Measurements from ENCODE around the gene C1orf167.

The C1orf167 gene

DNA sequence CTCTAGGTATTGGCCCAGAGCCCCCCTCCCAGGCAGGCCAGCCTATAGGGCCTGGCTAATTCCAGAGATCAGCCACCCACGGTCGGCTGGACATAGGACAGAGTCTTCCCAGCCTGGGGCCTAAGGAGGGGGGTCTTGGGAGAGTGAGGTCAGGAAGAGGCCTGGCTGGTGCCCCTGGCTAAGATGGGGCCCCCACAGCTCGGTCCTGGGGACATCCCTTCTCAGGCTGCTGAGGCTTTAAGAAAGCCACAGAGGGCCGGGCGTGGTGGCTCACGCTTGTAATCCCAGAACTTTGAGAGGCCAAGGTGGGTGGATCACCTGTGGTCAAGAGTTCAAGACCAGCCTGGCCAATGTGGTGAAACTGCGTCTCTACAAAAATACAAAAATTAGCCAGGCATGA lies 2.5 kb downstream of the C1orf167 start:
- DNase-seq (ENCODE audit: low read depth) = no peak

DNA sequence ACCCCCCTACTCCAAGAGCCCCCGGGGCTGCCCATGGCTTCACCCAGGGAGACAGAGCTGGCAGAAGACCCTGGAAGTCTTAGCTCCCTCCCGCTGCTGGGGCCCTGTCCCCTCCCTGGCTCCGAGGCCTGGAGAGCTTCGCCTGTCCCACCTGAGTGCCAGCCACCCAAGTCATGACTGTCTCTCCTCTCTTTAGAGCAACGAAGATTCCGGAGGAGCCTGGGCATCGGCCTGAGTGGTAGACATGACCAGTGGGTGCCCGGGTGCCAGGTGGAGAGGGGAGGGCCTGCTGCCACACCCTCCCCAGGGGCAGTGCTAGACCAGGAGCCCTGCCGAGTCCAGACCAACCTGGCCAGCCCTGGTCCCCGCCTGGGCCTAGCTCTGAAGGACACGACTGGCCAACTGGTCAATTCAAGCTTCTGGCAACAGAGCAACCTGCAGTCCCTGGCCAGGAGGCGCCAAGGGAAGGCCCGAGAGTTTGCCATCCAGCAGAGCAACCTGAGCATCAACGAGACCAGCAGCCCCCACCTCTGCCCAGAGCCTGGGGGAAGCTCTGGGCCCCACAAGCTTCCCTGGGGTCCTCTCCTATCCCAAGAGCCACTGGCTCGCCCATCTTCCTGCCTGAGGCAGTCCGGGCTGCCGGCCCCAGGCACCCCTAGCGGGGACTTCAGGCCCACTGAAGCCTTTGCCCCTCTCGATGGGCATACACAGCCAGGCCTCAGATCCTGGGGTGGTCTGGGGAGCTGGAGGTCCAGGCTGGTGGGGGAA lies 3.9 kb downstream of the C1orf167 start:
- no peak for DNase-seq (ENCODE audit: low read depth)

DNA sequence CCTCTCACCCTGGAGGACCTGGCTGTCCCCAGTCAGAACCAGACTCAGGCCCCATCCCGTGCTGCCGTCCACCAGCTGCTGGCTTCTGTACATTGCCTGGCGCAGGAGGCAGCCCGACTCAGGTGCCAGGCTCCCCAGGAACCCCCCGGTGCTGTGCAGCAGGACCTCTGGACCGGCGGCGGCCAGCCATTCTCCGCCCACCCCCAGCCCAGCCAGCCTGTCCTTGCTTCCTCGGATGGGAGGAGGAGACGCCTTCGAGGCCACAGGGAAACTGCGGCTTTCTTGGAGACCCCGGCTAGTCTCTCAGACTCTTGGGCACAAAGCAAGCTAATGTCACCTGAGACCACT lies 4.4 kb downstream of the C1orf167 start:
- DNase-seq (ENCODE audit: low read depth) = no peak

DNA sequence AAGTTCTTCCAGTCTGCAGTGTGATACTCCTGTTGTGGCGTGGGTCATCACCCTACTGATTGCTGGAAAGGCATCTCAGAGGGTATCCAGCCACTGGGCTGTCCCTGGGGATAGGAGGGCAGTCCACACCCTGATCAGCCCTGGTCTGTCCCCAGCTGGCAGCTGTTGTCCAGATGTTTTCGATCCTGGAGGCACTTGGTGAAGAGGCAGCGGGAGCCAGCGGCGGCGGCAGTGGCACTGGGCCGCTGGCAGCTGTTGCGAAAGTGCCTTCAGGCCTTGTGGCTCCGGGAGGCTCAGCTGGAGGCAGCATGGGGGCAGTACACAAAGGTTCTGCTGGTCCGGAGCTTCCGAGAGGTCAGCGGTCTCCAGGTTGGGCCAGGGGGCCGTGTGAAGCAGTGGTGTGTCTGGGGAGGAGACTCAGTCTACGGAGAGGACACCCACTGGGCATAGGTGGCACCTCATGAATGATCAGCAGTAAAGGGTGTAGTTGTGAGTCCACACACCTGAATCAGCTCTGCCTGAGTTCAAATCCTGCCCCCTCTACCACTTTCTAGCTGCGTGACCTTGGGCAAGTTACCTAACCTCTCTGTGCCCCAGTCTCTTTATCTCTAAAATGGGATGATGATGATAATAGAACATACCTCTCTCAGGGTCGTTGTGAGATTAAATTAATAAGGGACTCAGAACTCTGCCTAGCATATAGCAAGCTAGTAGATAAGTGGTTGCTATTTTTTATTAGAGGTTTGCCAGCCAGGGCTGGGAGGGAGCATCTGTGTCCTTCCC lies 6.1 kb downstream of the C1orf167 start:
- DNase-seq (ENCODE audit: low read depth) = no peak

DNA sequence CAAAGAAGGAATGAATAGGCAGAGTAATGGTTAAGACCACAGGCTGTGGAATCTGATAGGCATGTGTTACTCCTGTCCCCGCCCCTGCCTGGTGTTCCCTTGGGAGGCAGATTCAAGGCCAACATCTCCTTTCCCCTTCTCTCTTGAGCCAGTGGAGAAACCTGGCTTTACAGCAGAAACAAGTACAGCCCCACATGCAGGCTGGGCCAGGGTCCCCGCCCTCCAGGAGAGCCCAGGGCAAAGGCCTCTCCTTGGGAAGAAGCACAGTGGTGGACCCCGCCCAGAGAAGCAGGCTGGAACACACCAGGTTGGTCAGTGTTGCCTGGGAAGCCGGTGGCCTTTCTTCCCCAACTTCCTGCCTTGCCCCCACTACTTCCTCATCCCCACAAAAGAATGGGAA lies 6.8 kb downstream of the C1orf167 start:
- no peak for DNase-seq (ENCODE audit: low read depth)

DNA sequence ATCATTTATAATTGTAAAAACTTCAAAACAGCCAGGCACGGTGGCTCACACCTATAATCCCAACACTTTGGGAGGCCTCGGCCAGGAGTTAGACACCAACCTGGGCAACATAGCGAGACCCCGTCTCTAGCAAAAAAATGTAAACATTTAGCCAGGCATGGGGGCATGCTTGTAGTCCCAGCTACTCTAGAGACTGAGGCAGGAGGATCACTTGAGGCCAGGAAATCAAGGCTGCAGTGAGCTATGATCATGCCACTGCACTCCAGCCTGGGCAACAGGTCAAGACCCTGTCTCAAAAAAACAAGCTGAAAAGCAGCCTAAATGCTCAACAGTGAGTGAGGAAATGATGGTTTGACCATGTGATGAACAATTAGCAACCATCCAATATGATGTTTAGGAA lies 7.3 kb downstream of the C1orf167 start:
- no peak for DNase-seq (ENCODE audit: low read depth)

DNA sequence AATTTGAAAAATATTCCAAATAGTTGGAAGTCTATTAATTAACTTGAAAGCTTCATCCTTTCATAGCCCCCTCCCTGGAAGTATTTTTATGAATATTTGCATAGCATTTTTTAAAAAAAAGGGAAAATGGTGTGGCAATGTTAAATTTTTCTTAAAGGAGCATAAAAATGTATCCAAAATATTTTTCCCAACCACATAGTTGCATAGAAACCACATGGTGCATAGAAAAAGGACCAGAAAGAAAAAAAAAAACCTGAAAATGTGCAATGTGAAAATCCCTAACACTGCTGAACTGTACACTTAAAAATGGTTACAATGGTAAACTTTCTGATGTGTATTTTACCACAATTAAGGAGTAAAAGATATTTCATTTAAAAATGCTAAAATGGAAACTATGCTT lies 8.0 kb downstream of the C1orf167 start:
- no peak for DNase-seq (ENCODE audit: low read depth)

DNA sequence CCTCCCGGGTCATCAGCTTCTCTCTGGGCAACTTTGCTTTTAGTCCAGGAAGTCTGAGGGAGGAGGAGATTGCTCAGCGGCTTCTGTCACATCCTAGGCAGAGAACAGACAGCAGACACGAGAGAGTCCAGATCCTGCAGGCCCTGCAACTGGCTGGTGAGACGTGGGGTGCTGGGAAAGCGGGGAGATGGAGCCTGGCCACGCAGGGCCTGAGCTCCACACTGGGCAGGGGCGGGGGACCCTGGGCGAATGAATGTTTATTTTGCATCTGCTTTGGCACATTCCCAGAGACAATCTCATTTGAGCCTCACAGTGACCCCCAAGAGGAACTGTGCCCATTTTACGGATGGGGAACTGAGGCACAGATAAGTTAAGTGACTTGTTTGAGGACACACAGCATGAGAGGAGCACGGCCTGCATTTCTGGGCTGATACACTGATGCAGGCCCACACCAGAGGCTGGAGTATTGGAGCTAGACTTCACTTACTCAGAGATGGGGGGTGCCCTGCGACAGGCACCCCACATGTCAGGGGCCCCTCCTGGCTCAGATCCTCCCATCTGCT lies 9.6 kb downstream of the C1orf167 start:
- no peak for DNase-seq (ENCODE audit: low read depth)

DNA sequence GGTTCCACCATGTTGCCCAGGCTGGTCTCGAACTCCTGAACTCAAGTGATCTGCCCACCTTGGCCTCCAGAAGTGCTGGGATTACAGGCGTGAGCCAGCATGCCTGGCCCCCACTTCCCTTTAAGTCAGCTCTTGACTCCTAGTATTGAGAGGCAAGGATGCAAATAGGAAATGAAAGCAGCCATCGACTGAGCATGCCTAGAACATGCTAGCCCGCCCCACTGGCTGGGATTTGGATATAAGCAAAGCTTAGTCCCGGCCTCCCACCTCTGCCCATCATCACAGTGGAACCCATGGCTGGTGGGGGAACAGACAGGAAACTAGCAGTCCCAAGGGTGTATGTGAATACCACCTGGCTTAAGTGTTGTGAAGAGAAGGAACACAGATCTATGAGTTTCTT lies 10.5 kb downstream of the C1orf167 start:
- DNase-seq (ENCODE audit: low read depth) = no peak

DNA sequence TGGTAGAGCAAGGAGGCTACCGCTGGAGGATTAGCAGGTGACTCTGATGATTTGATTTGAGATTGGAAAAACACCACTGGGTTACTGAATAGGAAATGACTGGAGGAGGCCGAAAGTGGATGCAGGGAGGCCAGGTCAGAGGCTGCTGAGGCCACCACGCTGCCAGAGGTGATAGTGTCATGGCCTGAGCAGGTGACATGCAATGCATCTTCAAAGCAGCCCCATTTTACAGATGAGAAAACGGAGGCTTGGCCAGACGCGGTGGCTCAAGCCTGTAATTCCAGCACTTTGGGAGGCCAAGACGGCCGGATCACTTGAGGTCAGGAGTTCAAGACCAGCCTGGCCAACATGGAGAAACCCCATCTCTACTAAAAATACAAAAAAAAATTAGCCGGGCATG lies 12.8 kb downstream of the C1orf167 start:
- DNase-seq (ENCODE audit: low read depth) = no peak

DNA sequence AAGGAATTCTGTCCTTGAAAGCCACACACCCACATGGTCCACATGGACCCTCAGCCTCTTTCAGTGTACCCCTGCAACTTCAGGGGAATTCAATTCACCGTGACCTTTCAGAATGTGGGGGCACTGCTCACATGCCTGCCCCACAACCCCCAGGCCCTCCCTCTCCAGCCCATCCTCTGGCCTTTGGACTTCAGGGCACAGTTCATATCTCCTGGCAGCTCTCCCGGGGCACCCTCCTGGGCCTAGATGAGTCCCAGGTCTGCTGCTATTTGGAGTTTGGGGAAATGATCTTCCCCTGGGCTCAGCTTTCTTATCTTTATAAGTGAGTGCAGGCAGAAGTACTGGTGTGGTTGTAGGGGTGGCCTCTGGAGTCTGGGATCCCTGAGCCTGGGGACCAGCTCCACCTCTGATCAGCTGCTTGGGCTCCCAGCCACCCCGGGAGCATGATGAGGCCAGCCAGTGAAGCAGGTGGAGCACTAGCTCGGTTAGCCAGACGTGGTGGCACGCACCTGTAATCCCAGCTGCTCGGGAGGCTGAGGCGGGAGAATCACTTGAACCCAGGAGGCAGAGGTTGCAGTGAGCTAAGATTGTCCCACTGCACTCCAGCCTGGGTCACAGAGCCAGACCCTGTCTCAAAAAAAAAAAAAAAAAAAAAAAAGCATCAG lies 15.8 kb downstream of the C1orf167 start:
- DNase-seq (ENCODE audit: low read depth) = no peak

DNA sequence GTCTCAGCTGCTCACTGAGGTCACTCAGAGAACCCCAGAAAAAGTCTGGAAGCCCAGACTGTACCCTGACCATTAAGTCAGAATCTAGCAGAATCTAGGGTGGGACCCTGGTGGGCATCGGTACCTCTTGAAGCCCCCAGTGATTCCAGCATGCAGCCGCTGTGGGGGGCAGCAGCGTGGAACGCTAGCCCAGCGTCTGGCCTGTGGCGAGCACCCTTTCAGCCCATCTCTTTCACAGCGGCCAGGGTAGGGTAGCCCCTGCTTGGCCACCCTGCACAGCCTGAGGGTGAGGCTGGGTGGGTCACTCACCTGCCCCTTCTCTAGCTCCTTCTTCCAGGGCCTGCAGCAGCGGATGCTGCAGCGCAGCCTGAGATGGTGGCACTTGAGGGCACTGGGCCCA lies 16.3 kb downstream of the C1orf167 start:
- no peak for DNase-seq (ENCODE audit: low read depth)

DNA sequence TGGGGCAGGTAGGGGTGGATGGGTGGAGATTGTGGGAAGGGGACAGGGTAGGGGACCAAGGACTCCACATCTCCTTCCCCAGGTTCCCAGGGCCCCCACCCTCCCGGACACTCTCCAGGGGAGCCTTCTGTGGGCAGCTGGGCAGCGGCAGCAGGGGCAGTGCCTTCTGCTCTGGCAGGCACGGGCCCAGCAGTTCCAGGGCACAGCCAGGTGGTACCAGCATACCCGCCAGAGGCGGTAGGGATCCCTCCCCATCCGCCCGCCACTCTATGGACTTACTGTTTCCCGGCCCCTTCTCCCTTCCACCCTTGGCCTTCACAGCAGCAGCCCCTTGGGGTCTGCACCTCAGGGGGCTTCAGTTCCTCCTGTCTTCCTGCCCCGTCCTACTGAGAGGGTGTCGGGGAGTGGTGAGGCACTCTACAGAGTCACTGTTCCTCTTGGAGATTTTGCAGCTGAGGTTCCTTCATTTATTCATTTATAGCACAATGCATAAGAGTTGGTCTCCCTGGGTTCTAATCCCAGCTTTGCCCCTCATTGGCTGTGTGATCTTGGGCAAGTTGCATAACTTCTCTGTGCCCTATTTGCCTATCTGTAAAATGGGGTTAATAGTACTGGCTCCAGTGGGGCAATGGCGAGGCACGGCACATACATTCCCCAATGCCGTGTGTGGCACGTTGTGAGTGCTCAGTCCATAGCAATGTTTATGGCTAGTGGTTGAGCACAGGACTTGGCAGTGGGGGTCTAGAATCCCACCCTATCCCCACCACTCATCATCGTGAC lies 17.0 kb downstream of the C1orf167 start:
- no peak for DNase-seq (ENCODE audit: low read depth)

DNA sequence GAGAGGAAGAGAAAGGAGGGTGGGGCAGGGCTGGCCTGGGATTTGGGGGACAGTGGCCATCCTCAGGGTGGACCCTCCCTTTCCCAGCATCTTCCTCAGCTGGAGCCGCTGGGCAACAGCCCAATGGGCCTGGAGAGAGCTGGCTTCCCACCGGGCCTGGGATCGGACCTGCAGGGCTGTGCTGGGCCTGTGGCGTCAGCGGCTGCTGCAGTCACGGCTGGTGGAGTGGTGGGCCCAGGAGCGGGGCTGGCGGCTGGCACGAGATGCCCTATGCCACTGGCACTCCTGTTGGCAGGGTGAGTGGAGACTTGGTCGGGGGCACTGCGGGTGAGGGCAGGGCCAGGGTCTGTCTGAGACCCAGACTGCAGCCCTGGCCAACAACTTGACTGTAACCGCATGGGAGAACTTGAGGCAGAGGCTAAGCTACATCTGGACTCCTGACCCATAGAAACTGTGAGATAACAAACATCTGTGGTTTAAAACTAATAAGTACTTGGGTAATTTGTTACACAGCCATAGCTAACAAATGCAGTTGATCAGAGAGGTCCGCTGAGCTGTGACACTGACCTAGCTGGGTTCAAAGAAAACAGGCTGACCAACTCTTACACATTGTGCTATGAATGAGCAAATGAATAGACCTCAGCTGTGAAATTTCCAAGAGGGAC lies 17.9 kb downstream of the C1orf167 start:
- DNase-seq (ENCODE audit: low read depth) = no peak

DNA sequence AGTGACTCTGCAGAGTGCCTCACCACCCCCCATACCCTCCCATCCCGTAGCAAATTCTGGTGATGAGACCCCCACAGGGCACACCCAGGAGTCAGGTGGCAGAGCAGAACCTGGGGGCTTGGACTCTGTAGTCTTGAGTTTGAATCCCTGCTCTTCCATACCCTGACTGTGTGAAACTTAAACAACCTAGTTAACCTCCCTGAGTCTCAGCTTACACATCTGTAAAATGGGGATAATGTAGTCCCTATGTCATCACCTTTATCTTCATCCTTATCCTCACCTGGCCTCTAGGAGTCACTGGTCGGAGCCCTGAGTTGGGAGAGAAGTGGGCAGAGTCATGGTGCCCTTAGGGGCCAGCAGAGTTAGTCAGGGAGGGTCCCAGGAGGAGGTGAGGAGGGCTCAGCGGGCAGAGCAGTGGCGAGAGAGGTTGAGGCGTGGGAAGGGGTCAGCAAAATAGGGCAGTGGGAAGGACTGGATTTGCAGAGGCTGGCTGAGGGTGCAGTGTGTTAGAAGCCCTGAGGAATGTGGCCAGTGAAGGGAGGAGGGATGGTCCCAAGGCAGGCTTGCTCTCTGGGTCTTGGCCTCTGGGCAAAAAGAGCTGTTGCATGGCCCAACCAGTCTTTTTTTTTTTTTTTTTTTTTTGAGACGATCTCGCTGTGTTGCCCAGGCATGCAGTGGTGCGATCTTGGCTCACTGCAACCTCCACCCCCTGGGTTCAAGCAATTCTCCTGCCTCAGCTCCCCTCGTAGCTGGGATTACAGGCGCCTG lies 18.6 kb downstream of the C1orf167 start:
- DNase-seq (ENCODE audit: low read depth) = no peak

DNA sequence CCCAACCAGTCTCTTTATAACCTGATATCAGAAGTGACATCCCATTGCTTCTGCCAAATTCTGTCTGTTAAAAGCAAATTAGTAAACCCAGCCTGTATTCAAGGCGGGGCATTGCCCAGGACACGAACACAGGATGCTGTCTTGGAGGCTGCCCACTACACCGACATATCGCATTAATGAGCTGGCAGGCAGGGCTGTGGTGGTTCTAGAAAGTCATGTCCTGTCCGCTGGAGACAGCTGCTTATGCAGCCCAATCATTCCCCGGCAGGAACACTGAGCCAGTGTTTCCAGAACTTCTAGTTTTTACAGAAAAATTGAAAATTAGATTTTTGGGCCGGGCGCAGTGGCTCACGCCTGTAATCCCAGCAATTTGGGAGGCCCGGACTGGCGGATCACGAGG lies 19.3 kb downstream of the C1orf167 start:
- DNase-seq (ENCODE audit: low read depth) = no peak

DNA sequence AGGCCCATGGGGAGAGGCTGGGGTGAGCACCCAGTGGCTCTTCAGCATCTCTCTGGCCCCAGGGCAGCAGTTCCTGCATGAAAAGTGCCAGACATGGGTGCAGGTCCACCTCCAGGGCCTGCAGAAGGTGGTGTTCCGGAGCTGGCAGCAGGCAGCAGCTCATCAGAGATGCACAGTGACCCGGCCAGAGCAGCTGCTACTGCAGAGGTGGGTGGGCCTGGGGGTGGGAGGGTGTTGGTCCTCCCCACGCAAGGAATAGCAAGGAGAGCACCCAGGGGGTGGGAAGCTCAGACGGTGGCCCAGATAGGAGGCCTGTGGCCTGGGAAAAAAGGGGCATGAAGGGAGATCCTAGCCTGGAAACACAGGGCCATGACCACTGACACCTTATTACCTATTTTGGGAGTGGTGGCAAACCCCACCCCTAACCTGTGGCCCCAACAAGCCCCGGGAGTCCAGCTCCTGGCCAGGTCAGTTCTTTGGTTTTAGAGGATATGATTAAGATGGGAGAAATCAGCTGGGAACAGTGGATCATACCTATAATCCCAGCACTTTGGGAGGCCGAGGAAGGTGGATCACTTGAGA lies 20.2 kb downstream of the C1orf167 start:
- DNase-seq (ENCODE audit: low read depth) = no peak

DNA sequence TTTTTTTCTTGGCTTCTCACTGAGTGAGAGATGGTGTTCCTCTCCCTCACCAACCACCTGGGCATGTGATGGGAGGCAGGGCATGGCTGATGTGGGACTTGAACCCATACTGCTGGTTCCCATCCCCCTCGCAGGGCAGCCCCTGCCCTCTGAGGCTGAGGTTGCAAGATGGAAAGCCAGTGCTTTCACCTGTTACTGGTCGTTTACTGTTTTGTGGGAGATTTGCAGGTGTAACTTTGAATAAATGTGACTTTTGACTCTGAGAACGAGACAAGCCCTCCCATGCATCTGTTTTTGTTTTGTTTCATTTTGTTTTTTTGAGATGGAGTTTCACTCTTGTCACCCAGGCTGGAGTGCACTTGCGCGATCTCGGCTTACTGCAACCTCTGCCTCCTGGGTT lies 21.6 kb downstream of the C1orf167 start:
- no peak for DNase-seq (ENCODE audit: low read depth)

DNA sequence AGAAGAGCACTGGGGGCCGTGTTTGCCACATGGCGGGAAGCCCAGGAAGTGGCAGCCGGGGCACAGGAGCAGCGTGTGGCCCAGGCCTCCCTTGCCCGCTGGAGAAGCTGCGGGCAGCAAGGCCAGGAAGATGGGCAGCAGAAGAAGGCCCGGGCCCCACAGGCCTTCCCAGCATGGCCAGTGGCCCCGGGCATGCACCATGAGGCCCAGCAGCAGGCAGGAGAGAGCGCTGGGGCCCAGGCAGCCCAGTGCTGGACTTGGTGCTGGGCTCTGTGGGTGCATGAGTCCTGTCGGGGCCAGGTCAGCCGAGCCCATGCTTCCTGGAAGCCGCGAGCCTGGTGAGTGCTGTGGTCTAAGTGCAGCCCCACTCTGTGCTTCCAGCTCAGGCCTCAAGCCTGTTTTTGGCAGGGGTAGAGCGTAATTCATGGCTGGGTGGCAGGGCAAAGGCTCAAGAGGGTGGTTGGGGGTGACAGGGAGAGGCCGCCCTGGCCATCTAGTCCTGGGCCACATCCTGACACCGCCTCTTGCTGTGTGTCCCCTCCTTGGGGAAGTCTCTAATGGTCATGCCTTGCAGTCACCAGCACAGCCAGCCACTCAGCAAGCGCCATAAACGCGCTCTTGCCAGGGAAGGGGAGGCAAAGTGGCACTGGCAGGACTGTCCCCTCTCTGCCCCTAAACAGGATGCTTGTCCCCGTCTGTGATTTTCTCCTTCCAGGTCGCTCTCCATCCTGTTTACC lies 22.4 kb downstream of the C1orf167 start:
- DNase-seq (ENCODE audit: low read depth) = no peak
